ENCODE measurements around the gene SH3PXD2A.

Gene SH3PXD2A

GRCh38 chr10:103807996-103808395 is 47.4 kb downstream of the SH3PXD2A start:
- DNase-seq = no peak

- no peak for DNase-seq
Observed at GRCh38 chr10:103806395-103807187, 48.8 kb downstream of the SH3PXD2A start.

GRCh38 chr10:103805781-103806180 is 49.6 kb downstream of the SH3PXD2A start:
- DNase-seq = no peak

DNA sequence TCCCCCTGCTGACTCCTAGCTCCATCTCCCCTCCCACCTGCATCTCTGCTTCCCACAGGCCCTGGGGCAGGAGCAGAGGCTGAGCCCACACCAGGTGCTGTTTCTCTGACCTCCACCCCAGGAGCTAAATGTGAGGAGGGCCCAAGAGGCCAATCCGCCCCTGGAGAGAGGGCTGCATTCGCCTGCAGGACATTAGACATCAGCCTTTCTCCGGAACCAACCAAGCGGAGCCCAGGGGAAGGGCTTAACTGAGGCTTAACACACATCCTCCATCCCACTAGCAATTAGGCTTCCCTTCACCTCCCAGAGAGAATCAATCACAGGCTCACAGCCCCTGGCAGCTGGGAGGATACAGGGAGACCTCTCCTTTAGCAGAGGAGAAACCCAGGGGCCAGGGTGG is 50.5 kb downstream of the SH3PXD2A start:
- no peak for DNase-seq

DNA sequence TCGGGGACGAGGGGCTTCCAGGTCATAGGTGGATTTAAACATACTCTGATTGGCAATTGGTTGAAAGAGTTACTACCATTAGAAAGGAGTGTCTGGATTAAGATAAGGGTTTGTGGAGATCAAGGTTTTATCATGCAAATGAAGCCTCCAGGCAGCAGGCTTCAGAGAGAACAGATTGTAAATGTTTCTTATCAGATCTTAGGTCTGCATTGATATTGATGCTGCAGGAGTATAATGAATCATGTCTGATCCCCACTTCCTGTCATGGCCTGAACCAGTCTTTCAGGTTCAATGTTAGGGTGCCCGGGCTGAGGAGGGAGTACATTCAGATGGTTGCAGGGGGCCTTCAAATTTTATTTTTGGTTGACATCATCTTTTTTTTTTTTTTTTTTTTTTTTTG is 51.4 kb downstream of the SH3PXD2A start:
- no peak for DNase-seq

DNA sequence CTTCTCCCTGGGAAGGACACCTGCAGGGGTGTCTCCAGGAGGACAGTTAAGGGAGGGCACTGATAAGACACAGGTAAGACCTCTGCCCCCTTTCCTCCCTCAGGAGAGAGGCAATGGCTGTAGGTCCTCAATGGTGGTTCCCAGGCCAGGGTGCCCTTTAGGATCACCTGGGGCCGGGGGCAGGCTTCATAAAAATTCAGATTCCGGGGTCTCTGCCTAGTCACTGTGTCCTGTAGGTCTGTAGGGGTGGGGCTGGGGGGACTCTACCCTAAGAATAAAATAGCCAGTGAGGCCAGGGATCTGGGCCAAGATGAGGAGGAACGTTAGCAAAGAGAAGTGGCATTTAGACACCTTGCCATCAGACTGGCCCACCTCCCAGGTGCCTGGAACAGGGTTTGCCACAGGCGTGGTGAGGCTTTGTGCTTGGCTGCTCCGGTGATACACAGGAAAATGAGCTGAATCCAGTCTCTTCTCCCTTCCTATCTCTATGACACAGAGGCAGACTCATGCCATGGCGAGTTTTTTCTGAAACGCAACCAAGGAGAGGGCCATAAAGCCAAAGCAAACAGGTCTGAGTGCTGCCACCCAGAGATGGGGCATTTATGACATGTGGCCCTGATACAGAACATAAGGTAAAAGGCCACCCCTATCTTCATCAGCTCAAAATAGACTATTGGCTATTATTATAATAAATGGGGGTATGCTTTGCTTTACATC is 52.6 kb downstream of the SH3PXD2A start:
- DNase-seq = no peak

DNA sequence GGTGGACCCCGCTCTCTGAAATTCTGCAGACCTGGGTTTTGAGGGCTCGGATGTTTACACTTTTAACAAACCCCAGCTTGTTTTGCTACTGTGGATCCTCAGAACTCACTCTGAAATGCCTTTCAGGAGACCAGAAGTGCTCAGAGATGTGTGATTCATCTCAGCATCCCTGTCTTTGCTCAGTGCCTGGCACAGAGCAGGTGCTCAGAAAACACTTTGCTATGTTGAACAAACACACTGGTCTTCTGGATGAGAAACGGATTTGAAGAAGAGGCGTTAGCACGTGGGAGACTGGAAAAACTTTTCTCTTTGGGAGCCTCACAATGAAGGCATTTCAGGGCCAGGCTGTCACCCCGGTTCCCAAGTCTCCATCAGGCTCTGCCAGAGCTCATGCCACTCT is 53.3 kb downstream of the SH3PXD2A start:
- DNase-seq = no peak

GRCh38 chr10:103800789-103801540 is 54.4 kb downstream of the SH3PXD2A start:
- peak; percentile 14 for DNase-seq

DNA sequence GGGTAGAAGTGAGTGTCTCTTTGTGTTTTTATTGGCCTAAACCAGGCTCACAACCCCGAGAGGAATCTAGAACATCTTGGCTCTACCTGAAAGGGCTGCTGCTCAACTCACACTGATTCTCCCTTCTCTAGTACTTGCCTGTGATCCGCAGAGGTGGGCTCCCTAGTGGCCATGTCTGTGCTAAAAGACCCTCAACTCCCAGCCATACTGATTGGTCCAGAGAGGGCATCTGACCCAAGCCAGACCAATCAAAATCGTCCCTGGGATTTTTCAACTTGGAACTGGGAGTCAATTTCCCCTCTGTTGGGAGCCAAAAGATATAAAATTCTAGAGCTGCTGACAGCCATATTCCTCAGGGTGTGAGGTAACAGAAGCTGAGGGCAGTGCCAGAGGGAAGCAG is 55.3 kb downstream of the SH3PXD2A start:
- DNase-seq = no peak

DNA sequence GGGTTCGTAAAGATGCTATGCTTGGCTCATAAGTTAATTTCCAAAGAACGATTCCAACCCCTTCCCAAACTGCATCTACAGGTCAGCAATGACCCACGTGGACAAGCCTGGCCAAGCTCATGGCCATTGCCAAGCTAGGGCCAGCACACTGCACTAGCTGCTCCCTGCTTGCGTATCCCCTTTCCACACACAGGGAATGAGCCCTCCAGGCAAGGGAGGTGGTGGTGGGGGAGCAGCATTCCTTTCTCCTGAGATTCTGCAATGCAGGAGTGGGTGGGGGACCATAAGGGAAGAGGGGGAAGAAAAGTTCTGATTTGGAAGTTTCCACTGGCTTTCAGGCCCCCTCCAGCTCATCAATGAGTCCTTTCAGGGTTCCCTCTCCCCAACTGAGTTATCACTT is 56.0 kb downstream of the SH3PXD2A start:
- DNase-seq = no peak

DNA sequence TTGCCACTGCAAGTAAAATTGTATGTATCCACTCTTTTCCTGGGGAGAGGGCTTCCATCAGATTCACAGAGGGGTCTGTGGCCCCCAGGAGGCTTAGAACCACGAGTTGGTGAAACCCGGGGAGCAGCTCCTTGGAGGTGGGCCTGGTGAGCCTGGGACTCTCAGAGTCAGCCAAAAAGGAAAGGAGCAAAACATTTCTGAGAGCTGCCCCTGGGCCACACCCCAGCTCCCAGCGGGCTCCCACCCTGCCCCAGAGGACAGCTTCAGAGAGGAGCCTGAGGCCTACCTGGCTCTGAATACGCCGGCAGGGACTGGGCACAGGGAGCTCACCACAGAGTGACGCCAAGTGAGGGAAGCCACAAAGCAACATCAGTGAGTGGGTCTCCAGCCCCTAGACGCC is 56.9 kb downstream of the SH3PXD2A start:
- DNase-seq = no peak

- no peak for DNase-seq
Observed at GRCh38 chr10:103797857-103798256, 57.5 kb downstream of the SH3PXD2A start.

DNA sequence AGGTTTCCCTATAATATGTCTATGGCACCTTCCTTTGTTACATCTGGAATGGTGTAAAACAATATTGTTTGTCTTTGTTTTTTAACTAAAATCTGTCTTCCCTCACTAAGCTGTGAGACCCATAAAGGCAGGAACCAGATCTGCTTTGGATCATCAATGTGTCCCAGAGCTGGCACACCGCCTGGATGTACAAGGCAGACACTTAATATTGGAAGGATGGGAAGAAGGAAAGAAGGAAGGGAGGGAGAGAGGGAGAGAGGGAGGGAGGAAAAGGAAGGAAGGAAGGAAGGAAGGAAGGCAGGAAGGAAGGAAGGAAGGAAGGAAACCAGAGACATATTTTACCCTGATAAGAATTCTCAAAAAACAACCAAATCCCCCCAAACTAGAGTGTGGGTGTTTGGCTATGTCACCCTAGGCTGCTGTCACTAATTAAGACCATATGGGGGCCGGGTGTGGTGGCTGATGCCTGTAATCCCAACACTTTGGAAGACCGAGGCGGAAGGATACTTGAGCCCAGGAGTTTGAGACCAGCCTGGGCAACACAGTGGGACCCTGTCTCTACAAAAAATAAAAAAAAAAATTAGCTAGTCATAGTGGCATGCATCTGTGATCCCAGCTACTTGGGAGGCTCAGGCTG is 59.6 kb downstream of the SH3PXD2A start:
- DNase-seq = no peak

GRCh38 chr10:103794996-103795395 is 60.4 kb downstream of the SH3PXD2A start:
- no peak for DNase-seq

DNA sequence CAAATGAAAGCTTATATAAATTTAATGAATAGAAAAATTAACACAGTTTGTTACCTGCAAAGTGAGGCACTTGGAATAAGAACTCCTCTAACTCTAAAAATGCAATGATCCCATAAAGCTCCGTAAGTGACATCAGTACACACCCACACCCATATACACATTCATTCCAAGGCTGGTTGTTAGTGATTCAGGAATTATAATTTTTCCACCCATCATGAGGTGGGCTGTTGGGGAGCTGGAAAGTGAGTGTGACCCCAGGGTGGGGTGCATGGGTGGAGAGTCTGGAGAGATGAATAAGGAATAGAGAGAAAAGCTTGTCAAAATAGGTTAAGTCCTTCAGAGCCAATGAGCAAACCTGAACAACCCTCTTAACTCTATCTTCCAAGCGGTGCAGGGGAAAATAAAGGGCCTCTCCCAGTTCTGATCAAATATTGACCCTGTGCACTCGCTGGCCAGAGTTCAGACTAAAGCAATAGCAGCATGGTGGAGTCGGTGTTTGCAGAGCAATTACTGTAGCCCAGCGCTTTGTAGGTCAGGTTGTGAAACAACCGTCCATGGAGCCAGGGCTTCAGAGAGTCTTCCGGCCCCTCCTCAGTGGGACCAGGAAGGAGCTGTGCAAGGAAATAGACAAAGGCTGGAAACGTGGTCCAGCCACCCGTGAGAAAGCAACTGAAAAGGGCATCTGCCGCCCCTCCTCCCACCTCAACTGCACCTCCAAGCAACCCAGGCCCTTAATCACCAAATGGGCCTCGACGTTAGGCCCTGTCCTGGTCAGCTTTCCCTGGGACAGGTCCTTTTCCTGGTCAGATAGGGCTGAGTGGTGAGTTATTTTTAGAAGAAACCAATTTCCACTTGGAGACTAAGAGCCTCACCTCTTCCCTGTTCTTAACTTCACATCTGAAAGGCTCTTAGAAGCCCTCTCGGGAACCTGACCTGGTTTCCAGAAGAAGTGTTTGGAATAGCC is 61.2 kb downstream of the SH3PXD2A start:
- no peak for DNase-seq

- DNase-seq = no peak
Observed at GRCh38 chr10:103793429-103793828, 61.9 kb downstream of the SH3PXD2A start.

GRCh38 chr10:103792547-103792946 is 62.8 kb downstream of the SH3PXD2A start:
- no peak for DNase-seq

DNA sequence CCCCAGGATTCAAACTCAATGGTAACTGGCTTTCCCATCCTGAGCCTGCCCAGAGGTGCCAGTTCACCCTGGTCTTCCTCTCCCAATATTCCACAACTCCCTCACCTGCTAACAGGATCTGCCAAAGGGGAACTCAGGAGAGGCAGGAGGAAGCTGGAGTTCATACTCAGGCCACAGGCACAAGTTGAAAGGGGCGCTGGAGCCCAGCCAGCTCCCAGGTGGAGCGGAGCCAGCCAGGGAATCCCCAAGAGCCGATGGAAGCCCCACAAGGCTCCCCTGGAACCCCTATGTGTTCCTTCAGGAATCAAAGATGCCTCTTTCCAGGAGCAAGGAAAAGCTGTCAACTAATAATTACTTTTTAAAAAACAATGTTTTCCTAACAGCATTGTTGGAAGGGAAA is 63.5 kb downstream of the SH3PXD2A start:
- no peak for DNase-seq

- no peak for DNase-seq
Observed at GRCh38 chr10:103791291-103791690, 64.1 kb downstream of the SH3PXD2A start.

DNA sequence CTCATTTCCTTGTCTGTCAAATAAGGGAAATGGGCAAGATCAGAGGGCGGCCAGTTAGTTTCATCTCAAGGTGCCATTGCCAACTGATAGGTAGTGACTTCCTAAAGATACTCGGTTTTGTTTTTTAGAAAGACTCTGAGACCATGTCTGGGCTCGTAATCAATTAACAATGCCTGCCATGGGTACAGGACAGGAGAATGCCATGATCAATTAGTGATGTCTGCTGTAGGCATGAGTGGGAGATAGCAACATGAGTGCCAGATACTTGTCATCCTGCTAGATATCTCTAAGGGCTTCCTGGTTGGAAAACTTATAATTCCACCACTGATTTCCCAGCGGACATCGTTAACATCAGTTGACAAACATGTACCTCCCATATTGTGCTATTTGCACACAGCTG is 64.8 kb downstream of the SH3PXD2A start:
- DNase-seq = no peak

GRCh38 chr10:103789771-103790201 is 65.6 kb downstream of the SH3PXD2A start:
- DNase-seq = no peak

DNA sequence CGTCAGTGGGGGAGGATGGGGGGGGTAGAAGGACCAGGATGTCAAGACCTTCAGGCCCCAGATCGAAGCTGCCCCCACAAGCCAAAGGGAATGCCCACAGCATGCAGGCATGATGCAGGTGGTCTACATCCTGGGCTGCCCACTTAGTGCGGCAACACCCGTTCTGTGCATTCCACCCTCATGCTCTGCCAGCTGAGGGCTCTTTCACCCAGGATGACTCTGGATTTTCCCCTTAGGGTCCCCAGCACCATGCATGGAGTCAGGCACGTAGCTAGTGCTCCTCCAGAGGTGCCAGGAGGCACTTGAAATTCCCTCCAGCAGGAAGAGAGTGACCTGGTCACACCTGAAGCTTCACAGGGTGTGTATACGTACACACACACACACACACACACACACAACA is 66.2 kb downstream of the SH3PXD2A start:
- no peak for DNase-seq
